ENCODE measurements around the gene CBX4.

GRCh38 chr17:79798299-79799173, 40.7 kb downstream of the CBX4 start:
- no peak for TF ChIP-seq POLR2AphosphoS5 (IDR thresholded peaks at IDR 0.05; ENCODE audit: low read depth, low read length)
- no peak for TF ChIP-seq POLR2A (IDR thresholded peaks at IDR 0.05; ENCODE audit: low read depth, low read length)
- no peak for TF ChIP-seq POU2F2 (IDR thresholded peaks at IDR 0.05; ENCODE audit: low read depth, low read length)
- no peak for TF ChIP-seq TAF1 (IDR thresholded peaks at IDR 0.05; ENCODE audit: low read depth, low read length)
- no peak for TF ChIP-seq PAX5 (IDR thresholded peaks at IDR 0.05; ENCODE audit: insufficient read depth, low read length, severe bottlenecking)

Data from GM12891 (cell line).